ENCODE results near the gene ERN1.

GRCh38 chr17:64154717-64155116 lies 24.8 kb upstream of the ERN1 start:
- no peak for TF ChIP-seq CTCF (IDR thresholded peaks at IDR 0.05)
- TF ChIP-seq POLR2A (IDR thresholded peaks at IDR 0.05), result no peak
